HepG2 (cell line): ENCODE results near the gene HEXA. TPM values are rescaled to one million over a fixed set of nuclear protein-coding genes. Genes with fewer than 3 reads are reported as not detected.

Experiments
- ATAC-seq: fragments of 200-7000 bp; cut with Tn5 transposase; 3 replicates; pipeline ENCODE4 v1.9.1; 2020; ENCODE audit warnings: mild to moderate bottlenecking, moderate library complexity
- BruUV-seq: library from RNA; stranded (reverse); fragments of 400-500 nt; replicated peaks from 2 replicates; lab custom pipeline; 2021; lab: Mats Ljungman, UMichigan
- CTCF ChIA-PET: fragments of 300-600 bp; formaldehyde crosslinking; extraction: SDS; loops from one replicate; lab custom pipeline; 2021; ENCODE audit warnings: low total read pairs, inconsistent platforms, low intra/inter-chr PET ratio; lab: Yijun Ruan, JAX
- POLR2A ChIA-PET: fragments of 350-600 bp; sonication (Branson Sonifier 250); formaldehyde crosslinking; loops from one replicate; lab custom pipeline; 2020; ENCODE audit warnings: antibody characterized with exemption, inconsistent platforms; lab: Yijun Ruan, JAX
- DNase-seq: peaks from one replicate; pipeline ENCODE4 v3.0.0-alpha.2; 2015; ENCODE audit warnings: low spot score
- FAIRE-seq: peaks from 3 replicates; lab custom pipeline; 2011; peaks lifted over from hg19 to GRCh38; lab: Jason Lieb, UNC
- H2AFZ ChIP-seq: one replicate; pipeline ENCODE4 v1.6.1; 2011; ENCODE audit warnings: low read length, inconsistent platforms
- H3K27ac ChIP-seq: fragments of 300-600 bp; 3 replicates; pipeline ENCODE4 v1.8.0; 2011; ENCODE audit warnings: mixed run types, mild to moderate bottlenecking, mixed read lengths, low read length, inconsistent platforms; ENCODE audit not compliant: insufficient read depth; ENCODE audit errors: extremely low read length
- H3K27me3 ChIP-seq, 2 experiments: fragments of 200-600 bp in 1 of 2; 2 replicates in 1 of 2; 3 replicates in 1 of 2; pipeline versions ENCODE4 v1.6.0 to v1.8.0; 2011; ENCODE audit warnings: low read length in 2 of 2, mild to moderate bottlenecking in 2 of 2, moderate library complexity in 2 of 2, inconsistent platforms in 1 of 2; ENCODE audit not compliant: insufficient read depth in 2 of 2, control insufficient read depth in 1 of 2
- H3K36me3 ChIP-seq, 2 experiments: fragments of 200-600 bp in 1 of 2; replicated peaks in 1 of 2; 2 replicates in 1 of 2; 3 replicates in 1 of 2; pipeline versions ENCODE4 v1.5.1 to v1.8.0; 2011; ENCODE audit warnings: low read length in 2 of 2, inconsistent platforms in 1 of 2; ENCODE audit not compliant: insufficient read depth in 2 of 2, control insufficient read depth in 1 of 2
- H3K4me1 ChIP-seq: 2 replicates; pipeline ENCODE4 v1.5.1; 2012; ENCODE audit warnings: low read length, inconsistent platforms; ENCODE audit not compliant: insufficient read depth
- H3K4me2 ChIP-seq: 2 replicates; pipeline ENCODE4 v1.6.0; 2011; ENCODE audit warnings: low read depth, low read length, inconsistent platforms
- H3K4me3 ChIP-seq, 3 experiments: fragments of 200-600 bp in 1 of 3; sonication (generic), shearing (Covaris generic) in 1 of 3; replicated peaks in 1 of 3; 2 replicates each; pipeline ENCODE4 v1.5.1; 2011 to 2016; ENCODE audit warnings: low read length in 3 of 3, inconsistent platforms in 2 of 3, low read depth in 2 of 3, mild to moderate bottlenecking in 2 of 3, control low read depth in 1 of 3, mixed read lengths in 1 of 3; ENCODE audit not compliant: insufficient read depth in 1 of 3
- H3K79me2 ChIP-seq: one replicate; pipeline ENCODE4 v1.6.1; 2011; ENCODE audit warnings: low read length, inconsistent platforms; ENCODE audit not compliant: insufficient read depth
- H3K9ac ChIP-seq: 2 replicates; pipeline ENCODE4 v1.6.0; 2011; ENCODE audit warnings: mild to moderate bottlenecking, low read depth, low read length, inconsistent platforms; ENCODE audit not compliant: insufficient read depth
- H3K9me3 ChIP-seq: 2 replicates; pipeline ENCODE4 v1.5.1; 2012; ENCODE audit warnings: mild to moderate bottlenecking, low read length
- H4K20me1 ChIP-seq: 2 replicates; pipeline ENCODE4 v1.6.0; 2011; ENCODE audit warnings: inconsistent platforms, mild to moderate bottlenecking, low read length, moderate library complexity; ENCODE audit not compliant: insufficient read depth
- DDIT3 ChIP-seq: sonication (generic); formaldehyde crosslinking; IDR thresholded peaks from 2 replicates; pipeline ENCODE4 v1.4.0; 2020; ENCODE audit warnings: mild to moderate bottlenecking, missing genetic modification reagents
- FOXJ3 ChIP-seq: sonication (generic); formaldehyde crosslinking; IDR thresholded peaks from 2 replicates; pipeline ENCODE4 v1.4.0; 2020; ENCODE audit warnings: missing genetic modification reagents, mild to moderate bottlenecking, borderline replicate concordance
- HNRNPH1 ChIP-seq: fragments of 200-400 bp; formaldehyde crosslinking; optimal IDR thresholded peaks from 2 replicates; pipeline ENCODE3; 2017; ENCODE audit warnings: mild to moderate bottlenecking, low read depth, low read length
- JUN ChIP-seq: sonication (generic); formaldehyde crosslinking; IDR thresholded peaks from 2 replicates; pipeline ENCODE4 v1.4.0; 2020; ENCODE audit warnings: mild to moderate bottlenecking, missing genetic modification reagents
- MAX ChIP-seq: IDR thresholded peaks from 2 replicates; pipeline ENCODE4 v1.6.1; 2012; ENCODE audit warnings: inconsistent platforms
- MLXIP ChIP-seq: sonication (generic); formaldehyde crosslinking; IDR thresholded peaks from 2 replicates; pipeline ENCODE4 v1.9.0; 2021; ENCODE audit warnings: missing genetic modification reagents, borderline replicate concordance
- NFRKB ChIP-seq: fragments of 450-650 bp; IDR thresholded peaks from 2 replicates; pipeline ENCODE4 v1.6.1; 2017
- PLRG1 ChIP-seq: fragments of 450-650 bp; conservative IDR thresholded peaks from 2 replicates; pipeline ENCODE4 v1.6.1; 2016
- SAFB2 ChIP-seq: sonication (generic); formaldehyde crosslinking; IDR thresholded peaks from 2 replicates; pipeline ENCODE4 v1.5.1; 2020; ENCODE audit warnings: missing genetic modification reagents, low read depth, mild to moderate bottlenecking, borderline replicate concordance
- TAF1 ChIP-seq: sonication (generic); formaldehyde crosslinking; IDR thresholded peaks from 2 replicates; pipeline ENCODE4 v1.4.0; 2020; ENCODE audit warnings: missing genetic modification reagents
- TAF15 ChIP-seq: fragments of 200-400 bp; formaldehyde crosslinking; IDR thresholded peaks from one replicate; pipeline ENCODE4 v1.6.1; 2018; ENCODE audit warnings: mild to moderate bottlenecking, low read depth, low read length; ENCODE audit not compliant: poor library complexity, severe bottlenecking
- ZEB1 ChIP-seq: IDR thresholded peaks from 2 replicates; pipeline ENCODE4 v1.6.1; 2012; ENCODE audit warnings: mild to moderate bottlenecking, low read depth, inconsistent platforms; ENCODE audit not compliant: insufficient replicate concordance
- ZFP41 ChIP-seq: sonication (generic); formaldehyde crosslinking; IDR thresholded peaks from 2 replicates; pipeline ENCODE4 v1.4.0; 2020; ENCODE audit warnings: mild to moderate bottlenecking, missing genetic modification reagents, borderline replicate concordance
- ZNF30 ChIP-seq: sonication (generic); formaldehyde crosslinking; IDR thresholded peaks from 2 replicates; pipeline ENCODE4 v1.5.0; 2020; ENCODE audit warnings: mild to moderate bottlenecking, missing genetic modification reagents
- ZNF484 ChIP-seq: sonication (generic); formaldehyde crosslinking; IDR thresholded peaks from 2 replicates; pipeline ENCODE4 v1.5.1; 2020; ENCODE audit warnings: mild to moderate bottlenecking, low read depth, missing genetic modification reagents, borderline replicate concordance
- ZNF597 ChIP-seq: sonication (generic); formaldehyde crosslinking; IDR thresholded peaks from 2 replicates; pipeline ENCODE4 v1.5.0; 2020; ENCODE audit warnings: missing genetic modification reagents
- ZNF776 ChIP-seq: sonication (generic); formaldehyde crosslinking; IDR thresholded peaks from 2 replicates; pipeline ENCODE4 v1.4.0; 2020; ENCODE audit warnings: mild to moderate bottlenecking, missing genetic modification reagents
- ZNF790 ChIP-seq: sonication (generic); formaldehyde crosslinking; IDR thresholded peaks from 2 replicates; pipeline ENCODE4 v1.8.0; 2022; ENCODE audit warnings: missing genetic modification reagents, mild to moderate bottlenecking, borderline replicate concordance
- WGBS: methylation state at CpG from one replicate; pipeline ENCODE4 v1.1.6; 2017; ENCODE audit warnings: low lambda C conversion rate; 5-methylcytosine and 5-hydroxymethylcytosine counted together
- in situ Hi-C: cut with HindIII; loops from 2 replicates; pipeline ENCODE4 v1.10.0; 2017; ENCODE audit warnings: low pct_unique_long_range_greater_than_20kb; ENCODE audit not compliant: extremely low pct_ligation_motif_present
- intact Hi-C: fragments of 100-400 bp; cut with micrococcal nuclease; formaldehyde crosslinking; loops from one replicate; pipeline ENCODE4 v1.10.0; 2022; ENCODE audit not compliant: unreplicated experiment
- polyA plus RNA-seq, 8 experiments: library from polyadenylated mRNA; depleted of rRNA in 3 of 8; stranded (reverse) in 7 of 8; unstranded in 1 of 8; fragments of >200 nt; fragmentation: Illumina TruSeq in 4 of 8; extraction: Trizol in 4 of 8; gene quantifications; 2 replicates each; pipeline versions ENCODE4 v1.2.1 to v1.2.3, GENCODE V29; 2011 to 2016; ENCODE audit warnings: low read depth in 4 of 8, missing spikeins in 1 of 8, mixed read lengths in 1 of 8; ENCODE audit not compliant: insufficient read depth in 1 of 8
- total RNA-seq, 5 experiments: library from RNA; depleted of rRNA; stranded (reverse); fragments of >200 nt; fragmentation: Illumina TruSeq; extraction: Trizol; gene quantifications; 2 replicates each; pipeline ENCODE4 v1.2.3, GENCODE V29; 2016; ENCODE audit warnings: low read depth in 1 of 5

The HEXA gene
- total and polyA plus RNA-seq, 2 of the 13 experiments (the other 11 are each of a cell fraction or from before 2014, with no cell fraction given) = 106 to 219 TPM

GRCh38 chr15:72307026-72307425, 68.8 kb downstream of the HEXA start:
- no peaks in the 10 kb centered on the region for H3K27me3 ChIP-seq
- ChIA-PET POLR2A (no interaction called here), CTCF (no interaction called here)
- H3K4me2 ChIP-seq = no peak overlapping the region
- H3K4me3 ChIP-seq = no peak overlapping the region
- no peak for DNase-seq
- BruUV-seq = no TSS peak
- no peaks in the 10 kb centered on the region for H3K4me1 ChIP-seq
- H4K20me1 ChIP-seq = no peaks in the 10 kb centered on the region
- WGBS = 76% methylated on average over 4 of the region's 5 CpGs
- no peaks in the 10 kb centered on the region for H3K36me3 ChIP-seq
- intact Hi-C loops (no loop called here), in situ Hi-C loops (no loop called here)
- H3K9ac ChIP-seq = no peak overlapping the region
- no peak for FAIRE-seq
- no peaks in the 10 kb centered on the region for H3K79me2 ChIP-seq
- ATAC-seq = no peak
- no peaks in the 10 kb centered on the region for H3K9me3 ChIP-seq
- H3K27ac ChIP-seq = no peak overlapping the region
- H2AFZ ChIP-seq = no peak overlapping the region
- TF ChIP-seq MLXIP (no peak), MAX (no peak), ZNF597 (CRISPR knock-in tag) (no peak), JUN (CRISPR knock-in tag) (no peak), DDIT3 (CRISPR knock-in tag) (no peak), ZNF790 (no peak), ZNF776 (CRISPR knock-in tag) (no peak), ZEB1 (no peak), ZFP41 (CRISPR knock-in tag) (no peak), ZNF484 (CRISPR knock-in tag) (no peak), PLRG1 (no peak), SAFB2 (CRISPR knock-in tag) (no peak), FOXJ3 (CRISPR knock-in tag) (no peak), TAF15 (no peak), NFRKB (no peak), TAF1 (CRISPR knock-in tag) (no peak), ZNF30 (no peak), HNRNPH1 (no peak)
